Measurements from ENCODE around the gene FNIP2. TPM values are rescaled to one million over a fixed set of nuclear protein-coding genes. Genes with fewer than 3 reads are reported as not detected.

Gene FNIP2
- total and polyA plus RNA-seq, 3 donors from 2014 or later: 23.5 to 28.4 (median 25.0) TPM

DNA sequence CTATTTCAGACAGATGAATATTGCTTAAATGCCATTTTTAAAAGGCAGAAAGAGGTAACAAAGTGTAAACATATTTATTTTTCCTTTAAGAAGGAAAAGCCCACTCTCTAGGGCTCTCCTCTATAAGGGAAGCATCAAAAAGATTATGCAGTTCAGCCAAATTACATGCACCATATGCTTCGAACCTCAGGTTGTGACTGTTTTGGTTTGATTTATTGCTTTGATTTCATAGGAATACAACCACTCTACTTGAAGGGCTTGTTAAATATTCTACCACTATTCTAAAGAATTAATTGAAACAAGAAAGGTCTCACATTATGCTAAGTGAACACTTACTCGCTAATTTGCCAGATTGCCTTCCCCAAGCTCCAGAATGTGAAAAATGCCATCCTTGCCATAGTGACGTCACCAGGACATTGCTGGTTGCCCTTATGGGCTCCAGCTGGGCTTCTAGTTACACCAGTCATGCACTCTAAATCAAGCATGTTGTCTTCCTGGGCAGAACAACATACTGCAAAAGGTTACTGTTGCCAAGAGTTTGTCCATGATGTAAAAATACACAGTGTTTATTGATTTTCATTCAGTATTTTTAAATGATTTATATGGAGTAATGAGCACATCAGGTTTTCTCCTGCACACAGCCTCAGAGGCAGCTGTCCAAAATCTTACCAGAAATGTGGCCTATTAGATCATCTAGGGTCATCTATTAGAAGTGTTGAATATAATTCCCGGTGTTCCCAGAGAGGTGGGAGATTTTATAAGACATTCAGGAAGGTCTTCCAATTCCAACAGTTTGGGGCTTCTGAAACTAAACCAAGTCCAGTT lies 169.6 kb downstream of the FNIP2 start:
- DNase-seq: no peak
- no peaks in the 10 kb centered on the region for H3K36me3 ChIP-seq (ENCODE audit: low read depth, missing control alignments)
- no peaks in the 10 kb centered on the region for H3K27me3 ChIP-seq
- H3K4me1 ChIP-seq: no peaks in the 10 kb centered on the region
- no peaks in the 10 kb centered on the region for H3K9me3 ChIP-seq
- H3K27ac ChIP-seq: no peak overlapping the region
- WGBS, 2 donors: 84 to 87% methylated on average over 4 of the region's 4 CpGs
- no peak overlapping the region for H3K4me3 ChIP-seq
- intact Hi-C loops (cut with DNase I; ENCODE audit: low total_unique reads): no loop called here
- no peak for TF ChIP-seq POLR2A (IDR thresholded peaks at IDR 0.05)
- TF ChIP-seq, protein P1, sequence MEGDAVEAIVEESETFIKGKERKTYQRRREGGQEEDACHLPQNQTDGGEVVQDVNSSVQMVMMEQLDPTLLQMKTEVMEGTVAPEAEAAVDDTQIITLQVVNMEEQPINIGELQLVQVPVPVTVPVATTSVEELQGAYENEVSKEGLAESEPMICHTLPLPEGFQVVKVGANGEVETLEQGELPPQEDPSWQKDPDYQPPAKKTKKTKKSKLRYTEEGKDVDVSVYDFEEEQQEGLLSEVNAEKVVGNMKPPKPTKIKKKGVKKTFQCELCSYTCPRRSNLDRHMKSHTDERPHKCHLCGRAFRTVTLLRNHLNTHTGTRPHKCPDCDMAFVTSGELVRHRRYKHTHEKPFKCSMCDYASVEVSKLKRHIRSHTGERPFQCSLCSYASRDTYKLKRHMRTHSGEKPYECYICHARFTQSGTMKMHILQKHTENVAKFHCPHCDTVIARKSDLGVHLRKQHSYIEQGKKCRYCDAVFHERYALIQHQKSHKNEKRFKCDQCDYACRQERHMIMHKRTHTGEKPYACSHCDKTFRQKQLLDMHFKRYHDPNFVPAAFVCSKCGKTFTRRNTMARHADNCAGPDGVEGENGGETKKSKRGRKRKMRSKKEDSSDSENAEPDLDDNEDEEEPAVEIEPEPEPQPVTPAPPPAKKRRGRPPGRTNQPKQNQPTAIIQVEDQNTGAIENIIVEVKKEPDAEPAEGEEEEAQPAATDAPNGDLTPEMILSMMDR (IDR thresholded peaks at IDR 0.05): no peak

DNA sequence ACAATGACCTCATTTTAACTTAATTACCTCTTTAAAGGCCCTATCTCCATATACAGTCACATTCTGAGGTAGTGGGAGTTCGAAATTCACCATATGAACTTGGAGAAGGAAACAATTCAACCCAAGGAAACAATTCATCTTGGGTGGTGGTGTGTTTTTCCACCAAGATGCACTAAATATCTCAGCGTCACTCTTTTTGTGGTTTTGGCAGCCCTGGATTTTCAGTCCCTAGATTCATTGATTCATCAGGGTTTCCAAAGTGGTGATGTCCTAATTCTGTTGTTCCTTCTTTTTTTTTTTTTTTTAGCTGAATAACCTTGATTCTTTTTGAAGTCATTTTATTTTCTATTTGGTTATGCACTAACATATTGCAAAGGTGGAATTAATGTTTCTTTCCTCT lies 171.4 kb downstream of the FNIP2 start:
- TF ChIP-seq, protein P1 (IDR thresholded peaks at IDR 0.05): no peak
- no peak for TF ChIP-seq POLR2A (IDR thresholded peaks at IDR 0.05)

DNA sequence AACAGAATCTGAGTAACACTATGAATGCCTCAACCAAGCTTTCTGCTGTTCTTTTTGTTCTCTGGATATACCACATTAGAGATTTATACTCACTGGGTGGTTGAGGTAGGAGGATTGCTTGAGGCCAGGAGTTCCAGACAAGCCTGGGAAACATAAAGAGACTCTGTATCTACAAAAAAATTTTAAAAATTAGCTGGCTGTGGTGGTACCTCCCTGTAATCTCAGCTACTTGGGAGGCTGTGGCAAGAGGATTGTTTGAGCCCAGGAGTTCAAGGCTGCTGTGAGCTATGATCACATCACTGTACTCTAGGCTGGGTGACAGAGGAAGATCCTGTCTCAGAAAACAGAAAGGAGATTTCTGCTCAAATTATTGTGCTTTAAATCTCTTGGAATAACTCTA lies 172.5 kb downstream of the FNIP2 start:
- TF ChIP-seq POLR2A (IDR thresholded peaks at IDR 0.05): no peak
- TF ChIP-seq, protein P1 (IDR thresholded peaks at IDR 0.05): no peak
- intact Hi-C loops (cut with DNase I; ENCODE audit: low total_unique reads): no loop called here

More for the DNA sequence above, 171.4 kb downstream of the FNIP2 start:
- no peak for DNase-seq
- WGBS, 2 donors: 89 to 97% methylated on average over 2 of the region's 2 CpGs
- no peaks in the 10 kb centered on the region for H3K4me1 ChIP-seq
- H3K27me3 ChIP-seq: no peaks in the 10 kb centered on the region
- intact Hi-C loops (cut with DNase I; ENCODE audit: low total_unique reads): no loop called here
- no peaks in the 10 kb centered on the region for H3K36me3 ChIP-seq (ENCODE audit: low read depth, missing control alignments)
- H3K9me3 ChIP-seq: no peaks in the 10 kb centered on the region
- H3K4me3 ChIP-seq: no peak overlapping the region
- no peak overlapping the region for H3K27ac ChIP-seq

DNA sequence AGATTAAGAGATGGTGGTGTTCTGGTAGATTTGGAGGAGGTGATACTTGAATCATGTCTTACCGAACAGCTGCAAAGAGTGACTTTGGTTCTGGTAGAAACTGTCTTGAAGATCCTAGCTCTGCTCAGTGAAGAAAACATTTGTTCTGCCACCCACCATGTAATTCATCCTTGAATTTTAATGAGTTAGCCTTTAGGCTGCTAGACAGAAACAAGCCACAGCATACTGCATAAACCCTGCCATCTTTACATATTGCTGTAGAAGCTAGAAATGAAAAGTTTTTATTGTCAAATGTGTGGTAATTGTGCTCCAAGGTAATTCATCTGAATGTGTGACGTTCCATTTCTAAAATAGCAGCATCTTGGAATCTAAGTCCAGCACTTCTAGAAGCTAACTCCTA lies 173.1 kb downstream of the FNIP2 start:
- H3K4me3 ChIP-seq: no peak overlapping the region
- no peaks in the 10 kb centered on the region for H3K36me3 ChIP-seq (ENCODE audit: low read depth, missing control alignments)
- DNase-seq: no peak
- H3K4me1 ChIP-seq: no peaks in the 10 kb centered on the region
- no peak overlapping the region for H3K27ac ChIP-seq
- no peaks in the 10 kb centered on the region for H3K27me3 ChIP-seq
- intact Hi-C loops (cut with DNase I; ENCODE audit: low total_unique reads): no loop called here
- WGBS, 2 donors: 46 to 65% methylated on average over 2 of the region's 2 CpGs
- H3K9me3 ChIP-seq: no peaks in the 10 kb centered on the region
- TF ChIP-seq, protein P1 (IDR thresholded peaks at IDR 0.05): no peak
- no peak for TF ChIP-seq POLR2A (IDR thresholded peaks at IDR 0.05)

More for the DNA sequence above, 172.5 kb downstream of the FNIP2 start:
- Histone ChIP-seq H3K4me3 (no peak overlapping the region), H3K36me3 (ENCODE audit: low read depth, missing control alignments) (no peaks in the 10 kb centered on the region), H3K27ac (no peak overlapping the region), H3K27me3 (no peaks in the 10 kb centered on the region), H3K9me3 (no peaks in the 10 kb centered on the region), H3K4me1 (no peaks in the 10 kb centered on the region)
- DNase-seq: no peak

Data from testis (tissue), 3 donors.